ENCODE measurements around the gene JAM3. TPM values are rescaled to one million over a fixed set of nuclear protein-coding genes. Genes with fewer than 3 reads are reported as not detected.

The JAM3 gene
- total RNA-seq, 1 donor from 2014 or later = 68.1 TPM

- Histone ChIP-seq H3K4me2 (no peak overlapping the region), H3K27ac (no peak overlapping the region), H3K27me3 (no peaks in the 10 kb centered on the region), H2AFZ (replicated peaks) (no peak overlapping the region), H3K36me3 (peaks cover 5% of the 10 kb centered on the region), H3K9me3 (ENCODE audit: low read depth) (no peaks in the 10 kb centered on the region), H3F3A (ENCODE audit: low read depth) (peaks cover 4% of the 10 kb centered on the region), H3K79me2 (ENCODE audit: low read depth) (no peaks in the 10 kb centered on the region), H3K9ac (no peak overlapping the region), H3K4me1 (peaks cover 4% of the 10 kb centered on the region), H3K4me3 (no peak overlapping the region), H4K20me1 (ENCODE audit: low read depth) (no peaks in the 10 kb centered on the region)
- Mint-ChIP-seq H3K9me3 (peaks cover 11% of the 10 kb centered on the region), H3K4me3 (no peak overlapping the region), H3K27ac (no peak overlapping the region), H3K36me3 (peaks cover 65% of the 10 kb centered on the region), H3K4me1 (no peaks in the 10 kb centered on the region), H3K27me3 (ENCODE audit: insufficient read depth, low read depth) (no peaks in the 10 kb centered on the region)
- TF ChIP-seq EZH2 (IDR thresholded peaks at IDR 0.05) = no peak
- TF ChIP-seq EZH2phosphoT487 (IDR thresholded peaks at IDR 0.05) = no peak
- TF ChIP-seq, protein P1, sequence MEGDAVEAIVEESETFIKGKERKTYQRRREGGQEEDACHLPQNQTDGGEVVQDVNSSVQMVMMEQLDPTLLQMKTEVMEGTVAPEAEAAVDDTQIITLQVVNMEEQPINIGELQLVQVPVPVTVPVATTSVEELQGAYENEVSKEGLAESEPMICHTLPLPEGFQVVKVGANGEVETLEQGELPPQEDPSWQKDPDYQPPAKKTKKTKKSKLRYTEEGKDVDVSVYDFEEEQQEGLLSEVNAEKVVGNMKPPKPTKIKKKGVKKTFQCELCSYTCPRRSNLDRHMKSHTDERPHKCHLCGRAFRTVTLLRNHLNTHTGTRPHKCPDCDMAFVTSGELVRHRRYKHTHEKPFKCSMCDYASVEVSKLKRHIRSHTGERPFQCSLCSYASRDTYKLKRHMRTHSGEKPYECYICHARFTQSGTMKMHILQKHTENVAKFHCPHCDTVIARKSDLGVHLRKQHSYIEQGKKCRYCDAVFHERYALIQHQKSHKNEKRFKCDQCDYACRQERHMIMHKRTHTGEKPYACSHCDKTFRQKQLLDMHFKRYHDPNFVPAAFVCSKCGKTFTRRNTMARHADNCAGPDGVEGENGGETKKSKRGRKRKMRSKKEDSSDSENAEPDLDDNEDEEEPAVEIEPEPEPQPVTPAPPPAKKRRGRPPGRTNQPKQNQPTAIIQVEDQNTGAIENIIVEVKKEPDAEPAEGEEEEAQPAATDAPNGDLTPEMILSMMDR (IDR thresholded peaks at IDR 0.05) = no peak
- no peak for DNase-seq (ENCODE audit: low spot score)
These were observed 76.8 kb downstream of the JAM3 start for GRCh38 chr11:134145715-134146114.

DNA sequence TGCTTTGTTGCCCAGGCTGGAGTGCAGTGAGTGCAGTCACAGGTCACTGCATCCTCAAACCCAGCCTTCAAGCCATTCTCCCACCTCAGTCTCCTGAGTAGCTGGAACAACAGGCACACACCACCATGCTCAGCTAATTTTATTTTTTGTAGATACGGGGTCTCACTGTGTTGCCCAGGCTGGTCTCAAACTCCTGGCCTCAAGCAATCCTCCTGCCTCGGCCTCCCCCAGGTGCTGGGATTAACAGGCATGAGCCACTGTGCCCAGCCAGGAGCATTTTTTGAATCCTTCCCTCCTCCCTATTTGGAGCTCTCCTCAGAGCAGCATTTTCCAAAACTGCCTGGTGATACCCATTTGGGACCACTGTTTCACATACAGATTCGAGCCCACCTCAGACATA lies 77.7 kb downstream of the JAM3 start:
- Mint-ChIP-seq H3K27me3 (ENCODE audit: insufficient read depth, low read depth) (no peaks in the 10 kb centered on the region), H3K4me3 (no peak overlapping the region), H3K4me1 (no peaks in the 10 kb centered on the region), H3K9me3 (peaks cover 11% of the 10 kb centered on the region), H3K27ac (no peak overlapping the region), H3K36me3 (peaks cover 63% of the 10 kb centered on the region)
- peaks cover 5% of the 10 kb centered on the region for H3K36me3 ChIP-seq
- H2AFZ ChIP-seq (replicated peaks) = no peak overlapping the region
- no peaks in the 10 kb centered on the region for H3K9me3 ChIP-seq (ENCODE audit: low read depth)
- peaks cover 4% of the 10 kb centered on the region for H3K4me1 ChIP-seq
- H4K20me1 ChIP-seq (ENCODE audit: low read depth) = no peaks in the 10 kb centered on the region
- H3K4me2 ChIP-seq = no peak overlapping the region
- H3F3A ChIP-seq (ENCODE audit: low read depth) = peaks cover 4% of the 10 kb centered on the region
- no peak overlapping the region for H3K9ac ChIP-seq
- TF ChIP-seq, protein P1 (IDR thresholded peaks at IDR 0.05) = no peak
- TF ChIP-seq EZH2phosphoT487 (IDR thresholded peaks at IDR 0.05) = no peak
- no peak for TF ChIP-seq EZH2 (IDR thresholded peaks at IDR 0.05)
- H3K27ac ChIP-seq = no peak overlapping the region
- no peaks in the 10 kb centered on the region for H3K79me2 ChIP-seq (ENCODE audit: low read depth)
- no peak overlapping the region for H3K4me3 ChIP-seq
- no peak for DNase-seq (ENCODE audit: low spot score)
- H3K27me3 ChIP-seq = no peaks in the 10 kb centered on the region

- H3K4me3 Mint-ChIP-seq = no peak overlapping the region
- no peaks in the 10 kb centered on the region for H3K9me3 ChIP-seq (ENCODE audit: low read depth)
- H3K27ac ChIP-seq = no peak overlapping the region
- H3K27me3 Mint-ChIP-seq (ENCODE audit: insufficient read depth, low read depth) = peaks cover 2% of the 10 kb centered on the region
- H3K27me3 ChIP-seq = no peaks in the 10 kb centered on the region
- peaks cover 57% of the 10 kb centered on the region for H3K36me3 Mint-ChIP-seq
- no peak for DNase-seq (ENCODE audit: low spot score)
- TF ChIP-seq EZH2phosphoT487 (IDR thresholded peaks at IDR 0.05) = no peak
- TF ChIP-seq, protein P1 (IDR thresholded peaks at IDR 0.05) = no peak
- TF ChIP-seq EZH2 (IDR thresholded peaks at IDR 0.05) = no peak
- no peaks in the 10 kb centered on the region for H3K4me1 Mint-ChIP-seq
- H4K20me1 ChIP-seq (ENCODE audit: low read depth) = no peaks in the 10 kb centered on the region
- H3K79me2 ChIP-seq (ENCODE audit: low read depth) = no peaks in the 10 kb centered on the region
- peaks cover 4% of the 10 kb centered on the region for H3F3A ChIP-seq (ENCODE audit: low read depth)
- peaks cover 5% of the 10 kb centered on the region for H3K36me3 ChIP-seq
- peaks cover 4% of the 10 kb centered on the region for H3K4me1 ChIP-seq
- H3K27ac Mint-ChIP-seq = no peak overlapping the region
- no peaks in the 10 kb centered on the region for H3K9me3 Mint-ChIP-seq
- no peak overlapping the region for H3K4me3 ChIP-seq
- no peak overlapping the region for H3K4me2 ChIP-seq
- no peak overlapping the region for H2AFZ ChIP-seq (replicated peaks)
- H3K9ac ChIP-seq = no peak overlapping the region
These were observed 80.5 kb downstream of the JAM3 start for GRCh38 chr11:134149371-134149770.
